GM18519 (cell line): ENCODE results near the gene LARP1.
"Not testable (repeated sequence)": the region's sequence is repeated elsewhere in the genome, so short reads cannot be mapped to it uniquely, and the experiment has no call there.

Source experiments
- ATAC-seq: cut with Tn5 transposase; IDR thresholded peaks from one replicate; pipeline ENCODE4 v1.9.1; 2021; ENCODE audit warnings: mild to moderate bottlenecking, moderate library complexity; ENCODE audit not compliant: unreplicated experiment, low FRiP score

The LARP1 gene

DNA sequence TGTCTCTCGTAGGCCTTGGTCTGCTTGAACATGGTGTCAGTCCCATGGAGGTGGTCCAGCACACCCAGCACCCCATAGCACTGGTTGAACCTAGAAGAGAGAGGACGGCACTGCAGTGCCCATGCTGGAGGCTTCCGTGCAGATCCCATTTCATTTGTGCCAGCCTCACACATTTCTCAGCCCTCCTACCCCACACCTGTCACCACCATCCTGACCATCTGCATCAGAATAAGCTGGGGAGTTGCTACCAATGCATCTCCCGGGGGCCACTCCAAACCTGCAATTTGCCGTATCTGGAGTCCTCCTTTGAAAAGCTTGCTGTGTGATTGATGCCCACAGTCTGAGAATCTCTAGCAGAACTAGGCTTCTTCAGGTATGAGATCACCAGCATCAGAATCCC, 65.2 kb downstream of the LARP1 start:
- no peak for ATAC-seq

DNA sequence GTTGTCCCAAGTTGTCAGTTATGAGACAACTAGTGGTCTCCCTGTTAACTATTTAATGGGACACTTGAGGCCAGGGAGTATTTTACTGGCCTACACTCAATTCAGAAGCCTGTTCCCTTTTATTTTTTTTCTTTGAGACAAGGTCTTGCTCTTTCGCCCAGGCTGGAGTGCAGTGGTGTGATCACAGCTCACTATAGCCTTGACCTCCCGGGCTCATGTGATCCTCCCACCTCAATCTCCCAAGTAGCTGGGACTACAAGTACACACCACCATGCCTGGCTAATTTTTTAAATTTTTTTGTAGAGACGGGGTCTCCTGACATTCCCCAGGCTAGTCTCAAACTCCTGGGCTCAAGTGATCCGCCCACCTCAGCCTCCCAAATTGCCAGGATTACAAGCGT, 67.7 kb downstream of the LARP1 start:
- not testable (repeated sequence) for ATAC-seq

DNA sequence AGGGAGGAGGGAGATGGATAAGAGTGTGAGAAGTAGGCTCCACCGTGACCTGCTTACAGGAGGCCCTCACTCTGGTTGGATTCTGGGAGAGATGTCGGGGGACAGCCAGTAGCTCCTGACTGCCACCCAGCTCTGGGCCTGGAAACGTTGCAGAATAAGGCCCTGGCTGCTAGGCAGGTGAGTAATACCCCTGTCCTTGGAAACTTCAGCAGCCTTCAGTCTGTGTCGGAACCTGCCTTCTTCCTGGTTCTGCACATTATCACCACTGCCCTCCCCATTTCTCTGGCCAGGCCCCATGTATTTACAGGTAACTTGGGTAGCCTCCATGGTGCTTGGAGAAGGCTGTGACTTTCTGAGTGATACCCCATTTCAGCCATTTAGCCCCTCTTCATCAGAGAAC, 68.4 kb downstream of the LARP1 start:
- ATAC-seq, result no peak

DNA sequence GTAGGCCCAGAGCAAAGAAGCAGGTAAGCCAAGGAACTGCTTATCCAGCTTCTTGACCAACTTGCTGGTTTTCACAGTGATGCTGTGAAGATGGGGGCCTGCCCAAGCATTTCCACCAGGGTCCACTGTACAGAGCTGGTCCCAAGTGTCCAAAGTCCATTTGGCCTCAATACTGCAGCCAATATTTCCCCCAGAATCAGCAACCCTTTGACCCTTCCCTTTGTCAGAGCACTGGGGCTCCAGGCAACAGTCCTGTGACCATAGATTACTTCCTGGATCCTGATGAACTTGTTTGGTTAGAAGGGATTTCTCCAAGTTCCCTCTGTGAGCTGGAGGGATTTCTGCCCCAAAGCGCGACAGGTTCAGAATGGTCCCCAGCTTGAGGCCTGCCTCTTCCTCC, 68.9 kb downstream of the LARP1 start:
- no peak for ATAC-seq

DNA sequence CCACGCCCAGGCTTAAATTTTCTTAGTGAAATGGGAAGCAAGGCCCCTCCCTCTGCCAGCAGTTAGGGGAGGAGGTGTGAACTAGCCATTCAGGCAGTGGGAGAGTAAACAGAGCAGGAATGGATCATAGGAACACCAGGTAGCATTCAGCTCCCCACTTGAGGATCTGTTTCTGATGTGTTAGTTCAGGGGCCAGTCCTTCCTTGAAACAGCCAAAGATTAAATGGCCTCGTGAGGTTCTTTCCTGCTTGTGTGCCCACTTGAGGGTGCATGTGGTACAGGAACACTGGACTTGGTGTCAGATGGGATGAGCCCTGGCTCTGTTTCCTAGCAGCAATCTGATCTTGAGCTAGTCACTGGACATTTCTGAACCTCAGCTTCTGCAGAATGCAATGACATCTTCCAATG, 74.0 kb downstream of the LARP1 start:
- ATAC-seq, result no peak

DNA sequence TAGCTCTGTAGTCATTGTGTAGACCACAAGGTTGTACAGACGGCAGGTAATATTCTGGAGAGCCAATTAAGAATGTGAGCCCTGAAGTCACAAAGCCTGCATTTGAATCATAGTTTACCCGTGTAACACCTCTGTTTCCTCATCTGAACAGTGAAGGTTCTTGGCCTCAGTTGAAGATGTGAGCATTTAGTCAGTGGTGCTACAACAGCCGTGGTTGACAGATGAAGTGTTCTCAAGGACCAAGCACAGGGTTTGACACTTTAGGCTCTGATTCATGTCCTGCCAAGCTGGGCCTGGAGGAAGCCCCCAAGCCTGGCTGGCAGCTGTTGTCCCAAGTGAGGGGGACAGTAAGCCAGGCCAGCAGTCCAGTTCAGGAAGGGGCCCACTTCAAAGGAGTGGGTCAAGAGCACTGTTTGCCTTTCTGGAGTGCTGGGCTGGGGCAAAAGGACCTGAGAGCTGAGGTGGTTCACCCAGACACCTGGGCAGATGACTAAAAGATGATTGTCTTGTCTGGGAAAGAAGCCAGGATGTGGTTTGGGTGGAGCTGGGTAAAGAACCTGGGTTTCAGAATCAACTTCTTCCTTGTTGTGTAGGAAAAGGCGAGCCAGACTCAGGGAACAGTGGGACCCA, 74.5 kb downstream of the LARP1 start:
- no peak for ATAC-seq

DNA sequence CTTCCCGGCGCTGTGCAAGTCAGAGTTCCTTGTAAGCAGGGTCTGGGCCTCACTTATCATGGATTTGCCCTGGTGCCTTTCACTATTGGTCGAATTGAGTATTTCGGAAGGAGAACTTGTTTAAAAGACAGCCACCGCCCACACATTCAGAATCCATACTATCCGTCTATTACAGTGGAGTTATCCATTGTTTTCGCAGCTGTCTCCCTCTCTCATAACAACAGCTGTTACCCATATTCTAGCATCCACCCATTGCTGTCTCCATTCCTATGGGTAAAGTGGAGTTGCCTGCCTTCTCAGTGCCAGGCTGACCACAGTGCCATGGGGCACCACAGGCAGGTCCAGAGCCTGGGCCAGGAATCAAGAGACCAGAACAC, 75.0 kb downstream of the LARP1 start:
- no peak for ATAC-seq

DNA sequence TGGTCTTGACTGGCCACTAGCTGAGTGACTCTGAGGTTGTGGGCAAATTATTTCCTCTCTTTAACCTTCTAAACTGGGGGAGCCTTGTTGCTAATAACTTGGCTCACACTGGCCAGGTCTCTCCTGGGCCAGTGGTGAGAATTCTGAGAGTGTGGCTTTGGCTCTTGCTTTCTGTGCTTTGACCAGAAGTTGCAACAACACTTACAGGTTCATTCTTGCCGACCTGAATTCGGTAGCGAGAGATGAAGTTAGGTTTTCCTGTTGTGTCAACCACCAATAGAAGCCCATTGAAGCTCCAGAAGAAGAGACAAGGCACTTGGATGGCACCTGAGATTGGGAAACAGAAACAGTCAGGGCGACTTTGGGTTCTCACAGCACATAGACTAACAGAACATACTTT, 75.4 kb downstream of the LARP1 start:
- ATAC-seq, result no peak

DNA sequence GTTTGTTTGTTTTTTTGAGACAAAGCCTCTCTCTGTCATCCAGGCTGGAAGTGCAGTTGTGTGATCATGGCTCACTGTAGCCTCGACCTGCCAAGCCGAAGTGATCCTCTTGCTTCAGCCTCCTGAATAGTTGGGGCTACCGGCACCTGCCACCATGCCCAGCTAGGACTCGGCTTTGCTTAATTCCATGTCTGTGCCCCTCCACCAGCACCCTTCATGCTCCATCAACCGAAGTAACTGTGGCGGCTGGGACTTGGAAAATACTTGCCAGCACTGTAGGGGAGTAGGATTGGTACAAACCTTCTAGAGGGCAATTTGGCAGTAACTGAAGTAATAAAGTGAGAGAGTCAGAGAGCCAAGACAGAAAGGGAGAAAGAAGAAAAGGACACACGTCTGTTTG, 76.3 kb downstream of the LARP1 start:
- ATAC-seq, result no peak

DNA sequence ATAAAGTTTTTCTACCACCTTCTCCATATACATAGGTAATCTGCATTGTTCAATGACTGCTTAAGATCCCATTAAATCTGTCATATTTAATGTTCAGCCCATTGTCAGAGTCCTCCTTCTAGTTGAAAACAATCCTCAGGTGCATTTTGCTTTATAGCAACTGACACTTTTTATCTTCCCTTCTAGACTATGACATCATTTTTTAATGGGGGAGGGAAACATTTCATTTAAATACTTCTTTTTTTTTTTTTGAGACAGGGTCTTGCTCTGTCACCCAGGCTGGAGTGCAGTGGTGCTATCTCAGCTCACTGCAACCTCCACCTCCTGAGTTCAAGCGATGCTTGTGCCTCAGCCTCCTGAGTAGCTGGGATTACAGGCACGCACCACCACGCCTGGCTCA, 77.6 kb downstream of the LARP1 start:
- ATAC-seq, result not testable (repeated sequence)

DNA sequence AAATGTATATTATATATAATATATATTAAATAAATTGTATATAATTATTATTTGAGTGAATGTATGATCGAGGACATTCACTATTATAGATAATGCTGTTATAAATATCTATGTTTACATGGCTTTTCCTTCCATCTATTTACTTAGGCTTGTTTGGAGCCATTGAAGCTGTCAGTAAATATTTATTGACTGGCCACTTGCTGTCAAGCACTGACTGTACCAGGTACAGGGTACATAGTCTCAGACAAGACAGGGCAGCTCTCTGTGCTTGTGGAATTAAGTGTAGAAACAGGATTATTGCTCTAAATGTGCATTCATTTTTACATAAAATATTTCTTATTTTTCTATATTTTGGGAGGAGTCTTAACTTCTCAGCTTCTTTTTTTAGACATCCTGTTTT, 78.9 kb downstream of the LARP1 start:
- no peak for ATAC-seq

DNA sequence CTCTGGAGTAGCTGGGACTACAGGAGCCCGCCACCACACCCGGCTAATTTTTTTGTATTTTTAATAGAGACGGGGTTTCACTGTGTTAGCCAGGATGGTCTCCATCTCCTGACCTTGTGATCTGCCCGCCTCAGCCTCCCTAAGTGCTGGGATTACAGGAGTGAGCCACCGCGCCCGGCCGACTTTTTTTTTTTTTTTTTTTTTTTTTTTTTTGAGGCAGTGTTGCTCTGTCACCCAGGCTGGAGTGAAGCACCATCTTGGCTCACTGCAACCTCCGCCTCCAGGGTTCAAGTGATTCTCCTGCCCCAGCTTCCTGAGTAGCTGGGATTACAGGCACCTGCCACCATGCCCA, 80.5 kb downstream of the LARP1 start:
- not testable (repeated sequence) for ATAC-seq

DNA sequence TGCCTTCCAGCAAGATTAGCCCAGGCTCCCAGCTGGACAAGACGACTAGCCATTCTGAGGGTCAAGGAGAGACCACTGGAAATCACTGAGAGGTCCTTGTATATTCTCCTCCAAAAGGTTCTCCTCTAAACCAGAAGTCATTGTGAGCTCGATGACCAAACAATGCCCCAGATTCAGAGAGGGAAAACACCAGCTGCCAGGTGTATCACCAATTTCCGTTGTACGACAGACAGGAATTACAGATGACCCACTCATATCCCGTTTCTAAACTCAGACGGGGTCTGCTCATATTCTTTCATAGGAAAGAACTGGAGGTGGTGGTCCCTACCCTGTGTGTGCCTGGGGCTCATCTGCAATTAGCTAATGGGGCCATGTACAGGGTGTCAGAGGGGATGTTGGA, 81.0 kb downstream of the LARP1 start:
- ATAC-seq, result no peak

DNA sequence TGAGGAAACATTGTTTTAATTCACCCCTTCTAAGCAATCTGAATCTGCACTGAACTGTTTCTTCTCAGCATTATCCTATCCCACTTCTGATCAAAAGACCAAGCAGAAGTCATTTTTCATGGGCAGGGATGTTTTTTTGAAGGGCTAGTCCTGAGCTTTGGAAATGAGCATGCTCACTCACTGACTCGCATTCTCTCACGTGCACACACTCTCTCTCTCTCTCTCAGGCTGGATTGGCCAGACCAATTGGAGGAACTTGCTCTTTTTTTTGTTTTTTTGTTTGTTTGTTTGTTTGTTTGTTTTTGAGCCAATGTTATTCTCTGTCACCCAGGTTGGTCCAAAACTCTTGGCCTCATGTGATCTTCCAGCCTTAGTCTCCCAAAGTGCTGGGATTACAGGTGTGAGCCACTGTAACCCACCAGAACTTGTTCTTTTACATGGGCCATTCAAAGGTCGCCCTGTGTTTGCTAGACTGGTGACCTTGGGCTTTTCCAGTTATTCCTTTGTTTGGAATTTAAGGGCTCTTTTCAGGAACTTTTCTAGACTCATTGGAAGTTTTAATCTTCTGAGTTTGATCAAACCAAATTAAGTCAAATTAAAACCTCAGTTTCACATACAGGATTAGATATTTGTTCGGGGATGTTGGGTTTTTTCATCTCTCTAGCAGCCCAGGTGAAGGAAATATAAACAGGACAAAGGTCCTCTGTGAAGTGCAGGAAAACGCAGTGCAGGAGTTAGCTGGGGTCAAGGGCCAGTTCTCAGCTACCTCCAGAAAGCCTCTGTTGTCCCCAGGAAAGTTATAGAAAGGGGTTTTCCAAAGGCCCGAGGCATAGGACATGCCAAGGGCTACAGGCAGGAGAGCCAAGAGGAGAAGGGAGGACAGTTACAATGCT, 82.1 kb downstream of the LARP1 start:
- ATAC-seq, result no peak

DNA sequence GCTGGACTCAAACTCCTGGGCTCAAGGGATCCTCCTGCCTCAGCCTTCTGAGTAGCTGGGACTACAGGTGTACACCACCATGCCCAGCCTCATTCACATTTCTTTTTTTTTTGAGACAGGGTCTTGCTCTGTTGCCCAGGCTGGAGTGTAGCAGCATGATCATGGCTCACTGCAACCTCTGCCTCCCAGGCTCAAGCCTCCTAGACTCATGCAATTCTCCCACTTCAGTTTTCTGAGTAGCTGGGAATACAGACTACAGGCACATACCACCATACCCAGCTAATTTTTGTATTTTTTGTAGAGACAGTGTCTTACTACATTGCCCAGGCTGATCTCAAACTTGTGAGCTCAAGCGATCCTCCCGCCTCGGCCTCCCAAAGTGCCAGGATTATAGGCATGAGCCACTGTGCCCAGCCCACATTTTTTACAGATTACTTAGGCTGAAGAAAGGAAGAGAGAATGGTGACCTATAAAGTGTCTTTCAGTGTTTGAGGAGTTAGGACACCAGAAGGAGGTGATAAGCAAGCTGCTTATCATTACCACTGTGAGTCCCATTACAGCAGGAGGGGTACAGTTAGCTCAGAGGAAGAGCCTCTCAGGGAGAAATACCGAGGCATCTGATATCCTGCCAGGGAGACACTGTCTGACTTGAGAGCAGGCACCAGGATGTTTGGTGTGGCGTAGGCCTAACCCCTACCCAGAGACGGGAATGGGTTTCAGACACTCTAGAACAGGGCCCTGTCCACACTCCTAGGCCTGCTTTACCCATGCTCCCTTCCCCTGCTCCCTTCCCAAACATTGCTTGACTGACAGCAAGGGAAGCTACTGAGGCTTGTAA, 85.5 kb downstream of the LARP1 start:
- ATAC-seq, result no peak

DNA sequence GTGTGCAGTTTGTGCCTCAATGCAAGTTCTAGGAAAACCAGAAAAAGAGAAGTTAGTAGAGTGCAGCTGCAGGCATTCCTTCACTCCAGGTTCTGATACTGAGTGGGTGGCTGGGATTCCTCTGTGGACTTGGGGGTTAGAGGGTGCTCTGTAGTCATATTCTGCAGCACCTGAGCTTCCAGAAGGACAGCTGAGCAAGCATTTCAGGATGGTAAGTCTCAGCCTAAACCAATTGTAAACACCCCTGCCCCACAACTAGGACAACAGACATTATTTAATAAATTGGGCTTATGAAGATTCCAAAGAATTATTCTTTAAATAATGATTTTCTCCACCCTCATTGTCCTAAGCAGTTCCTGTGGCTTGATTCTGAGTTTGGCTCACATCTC, 86.1 kb downstream of the LARP1 start:
- ATAC-seq, result no peak

DNA sequence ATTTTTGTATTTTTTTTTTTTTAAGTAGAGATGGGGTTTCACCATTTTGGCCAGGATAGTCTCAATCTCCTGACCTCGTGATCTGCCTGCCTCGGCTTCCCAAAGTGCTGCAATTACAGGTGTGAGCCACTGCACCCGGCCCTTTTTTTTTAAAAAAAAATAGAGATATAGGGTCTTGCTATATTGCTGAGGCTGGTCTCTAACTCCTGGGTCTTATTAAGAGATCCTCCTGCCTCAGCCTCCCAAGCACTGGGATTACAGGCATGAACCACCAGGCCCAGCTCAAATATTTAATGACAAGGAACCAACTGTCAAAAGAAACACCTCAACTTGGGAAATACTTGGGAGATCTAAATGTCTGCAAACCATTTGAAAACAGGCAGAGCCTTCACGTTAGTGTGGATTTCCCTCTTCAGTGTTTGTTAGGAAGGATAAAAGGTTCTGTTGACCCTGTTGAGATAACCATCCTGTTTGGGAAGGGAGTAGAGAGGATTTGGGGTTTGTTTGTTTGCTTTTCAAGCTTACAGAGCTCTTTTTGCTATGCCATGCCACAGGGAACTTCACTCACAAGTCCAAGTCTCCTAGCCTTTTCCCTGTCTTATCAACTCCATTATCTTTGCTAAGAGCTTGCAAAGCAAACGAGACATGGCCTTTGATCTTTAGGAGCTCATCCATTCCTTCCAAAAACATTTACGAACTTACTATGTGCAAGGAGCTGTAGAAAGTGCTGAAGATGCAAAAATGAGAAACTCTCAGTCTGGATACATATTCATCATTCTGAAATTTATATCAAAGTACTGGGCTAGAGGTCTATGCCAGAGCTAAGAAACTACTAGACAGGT, 87.7 kb downstream of the LARP1 start:
- no peak for ATAC-seq

DNA sequence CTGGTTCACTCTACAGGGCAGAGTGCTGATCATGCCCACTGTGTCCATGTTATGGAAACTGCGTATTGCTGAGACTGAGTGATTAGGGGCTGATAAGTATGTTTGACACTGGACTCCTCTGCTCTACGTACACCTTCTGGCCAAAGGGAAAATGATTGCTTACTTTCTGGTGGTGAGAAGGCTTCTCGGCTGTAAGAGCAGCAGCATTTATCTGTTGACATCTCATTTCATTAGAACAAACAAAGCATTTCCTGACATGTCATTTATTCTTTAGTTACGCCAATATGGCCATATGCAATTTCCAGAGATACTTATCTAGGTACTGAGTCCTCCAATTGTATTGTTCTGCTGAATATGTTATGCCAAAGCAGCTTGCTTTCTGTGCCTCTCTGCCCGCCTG, 89.6 kb downstream of the LARP1 start:
- ATAC-seq, result no peak

DNA sequence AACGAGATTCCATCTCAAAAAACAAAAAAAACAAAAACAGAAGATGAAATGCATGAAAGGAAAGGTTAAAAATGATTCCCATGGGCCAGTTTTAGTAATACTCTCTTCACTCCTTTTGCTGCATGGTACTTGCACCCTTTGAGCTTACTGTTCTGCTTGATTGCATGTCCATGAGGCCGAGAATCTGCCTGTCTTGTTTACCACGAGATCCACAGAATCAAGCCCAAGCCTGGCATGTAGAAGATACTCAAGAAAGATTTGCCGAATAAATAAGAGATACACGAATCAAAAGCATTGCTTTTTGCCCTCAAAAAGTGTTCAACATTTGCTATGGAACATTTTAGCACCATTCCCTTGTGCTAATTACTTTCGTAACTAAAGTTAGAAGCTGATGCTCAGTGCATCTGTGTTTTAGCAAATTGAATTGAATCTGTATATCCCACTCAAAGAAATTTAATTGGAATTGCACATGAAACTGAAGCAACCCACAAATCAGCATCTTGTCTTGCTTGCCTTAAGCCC, 94.1 kb downstream of the LARP1 start:
- ATAC-seq, result no peak

DNA sequence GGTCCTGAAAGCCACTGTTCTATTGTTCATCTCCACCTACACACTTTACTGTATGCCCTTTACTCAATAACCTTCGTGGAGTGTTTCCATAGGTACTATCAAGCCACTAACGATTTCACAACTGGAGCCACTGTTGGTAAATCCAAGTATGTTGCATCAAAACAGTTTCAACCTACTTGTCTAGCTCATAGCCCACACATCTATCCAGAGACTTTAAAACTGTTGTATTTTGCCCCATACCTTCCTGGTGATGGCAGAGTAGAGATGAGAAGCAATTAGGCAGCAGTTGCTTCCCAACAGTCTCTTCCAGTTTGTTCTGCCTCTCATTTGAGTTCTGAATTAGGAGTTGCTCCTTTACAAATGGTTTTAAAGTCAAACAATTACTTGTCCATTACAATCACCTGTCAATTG, 94.6 kb downstream of the LARP1 start:
- ATAC-seq, result no peak
